Subcutaneous adipose tissue (tissue), 4 donors: ENCODE data around the gene MME. TPM values are rescaled to one million over a fixed set of nuclear protein-coding genes. Genes with fewer than 3 reads are reported as not detected.

Experiments used
- total RNA-seq, 4 donors: library from RNA; depleted of rRNA; stranded (reverse); fragments of >200 nt; gene quantifications; one replicate each; pipeline ENCODE4 v1.1.0, GENCODE V29; 2016
- TF ChIP-seq, protein P1 (sequence below): fragments of 450-650 bp; IDR thresholded peaks from one replicate; pipeline ENCODE4 v1.5.1; 2016; ENCODE audit warnings: low read depth, mild to moderate bottlenecking, control low read depth, antibody characterized with exemption, moderate library complexity

Gene MME
- total RNA-seq, 4 donors from 2014 or later = 116 to 408 (median 226) TPM

DNA sequence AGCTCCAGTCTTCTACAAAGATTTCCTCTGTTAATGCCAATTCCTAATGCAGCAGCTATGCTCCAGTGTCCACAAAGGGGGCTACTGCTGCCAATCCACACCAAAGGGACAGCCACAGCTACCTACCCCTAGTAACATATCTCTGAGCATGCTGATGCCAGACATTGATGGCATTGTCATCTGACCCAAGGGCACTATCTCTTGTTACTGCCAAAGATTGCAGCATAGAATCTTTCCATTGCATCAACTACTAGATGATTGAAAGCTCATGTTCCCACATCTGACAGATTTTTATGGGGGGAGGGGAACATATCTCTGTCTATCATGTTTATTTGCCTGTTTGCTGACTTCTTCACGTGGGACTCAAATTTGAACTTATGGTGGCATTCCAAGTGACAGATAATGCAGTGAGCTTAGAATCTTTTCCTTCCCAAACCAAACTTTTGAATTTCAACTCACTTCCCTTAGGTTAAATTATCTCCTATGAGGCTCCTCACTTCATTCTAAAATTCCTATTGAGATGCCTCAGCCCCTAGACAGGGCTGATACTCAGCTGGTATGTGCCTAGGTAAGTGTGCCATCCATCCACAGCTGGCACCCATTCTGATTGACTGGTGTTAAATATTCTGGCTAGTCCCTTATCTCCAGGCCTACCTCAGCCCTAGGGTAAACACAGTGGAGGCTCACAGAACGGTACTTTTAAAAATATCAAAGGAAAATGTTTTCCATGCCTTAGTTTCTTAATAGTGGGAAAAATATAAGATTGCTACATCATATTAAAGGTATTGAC is 113.0 kb downstream of the MME start:
- TF ChIP-seq, protein P1, sequence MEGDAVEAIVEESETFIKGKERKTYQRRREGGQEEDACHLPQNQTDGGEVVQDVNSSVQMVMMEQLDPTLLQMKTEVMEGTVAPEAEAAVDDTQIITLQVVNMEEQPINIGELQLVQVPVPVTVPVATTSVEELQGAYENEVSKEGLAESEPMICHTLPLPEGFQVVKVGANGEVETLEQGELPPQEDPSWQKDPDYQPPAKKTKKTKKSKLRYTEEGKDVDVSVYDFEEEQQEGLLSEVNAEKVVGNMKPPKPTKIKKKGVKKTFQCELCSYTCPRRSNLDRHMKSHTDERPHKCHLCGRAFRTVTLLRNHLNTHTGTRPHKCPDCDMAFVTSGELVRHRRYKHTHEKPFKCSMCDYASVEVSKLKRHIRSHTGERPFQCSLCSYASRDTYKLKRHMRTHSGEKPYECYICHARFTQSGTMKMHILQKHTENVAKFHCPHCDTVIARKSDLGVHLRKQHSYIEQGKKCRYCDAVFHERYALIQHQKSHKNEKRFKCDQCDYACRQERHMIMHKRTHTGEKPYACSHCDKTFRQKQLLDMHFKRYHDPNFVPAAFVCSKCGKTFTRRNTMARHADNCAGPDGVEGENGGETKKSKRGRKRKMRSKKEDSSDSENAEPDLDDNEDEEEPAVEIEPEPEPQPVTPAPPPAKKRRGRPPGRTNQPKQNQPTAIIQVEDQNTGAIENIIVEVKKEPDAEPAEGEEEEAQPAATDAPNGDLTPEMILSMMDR = no peak

- TF ChIP-seq, protein P1 = no peak
Observed at GRCh38 chr3:155193868-155194267, 113.7 kb downstream of the MME start.

DNA sequence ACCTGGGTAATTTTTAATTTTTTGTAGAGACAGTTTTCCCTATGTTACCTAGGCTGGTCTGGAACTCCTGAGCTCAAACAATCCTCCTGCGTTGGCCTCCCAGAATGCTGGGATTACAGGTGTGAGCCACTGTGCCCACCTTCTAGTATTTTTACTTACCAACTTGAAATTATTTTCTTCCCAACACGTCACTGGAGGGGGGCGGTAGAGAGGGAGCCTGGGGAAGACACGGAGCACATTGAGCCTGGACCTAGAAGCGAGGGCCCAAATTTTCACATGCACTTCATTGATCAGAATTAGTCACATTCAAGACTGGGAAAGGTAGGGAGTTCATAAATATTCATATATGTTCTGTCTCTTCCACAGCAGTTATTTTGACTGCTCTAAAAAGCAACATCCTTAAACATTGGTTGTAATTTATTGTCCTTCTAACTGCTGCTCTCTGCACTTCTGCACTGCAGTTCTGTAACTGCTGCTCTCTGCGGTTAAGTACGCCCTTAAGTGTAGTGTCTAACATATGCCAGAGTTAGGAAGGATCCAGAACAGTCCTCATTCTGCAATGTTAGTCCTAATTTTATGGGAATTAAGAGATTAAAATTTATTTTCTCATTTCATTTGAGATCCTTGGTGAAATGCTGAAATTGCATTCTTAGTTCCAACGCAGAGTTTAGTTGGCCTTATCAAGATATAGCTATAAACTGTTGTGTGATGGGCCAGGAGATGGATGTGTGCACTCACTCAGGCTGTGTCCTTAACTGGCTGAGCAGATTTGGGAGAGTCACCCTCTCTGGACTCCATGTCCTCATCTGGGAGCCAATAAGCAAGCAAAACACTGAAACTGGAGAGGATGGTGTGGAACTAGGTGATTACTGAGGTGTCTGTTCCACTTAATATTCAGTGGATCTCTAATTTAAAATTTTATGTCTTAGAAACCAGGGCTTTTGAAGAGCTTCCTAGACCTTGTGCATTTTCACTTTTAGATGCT is 115.1 kb downstream of the MME start:
- TF ChIP-seq, protein P1 = no peak

DNA sequence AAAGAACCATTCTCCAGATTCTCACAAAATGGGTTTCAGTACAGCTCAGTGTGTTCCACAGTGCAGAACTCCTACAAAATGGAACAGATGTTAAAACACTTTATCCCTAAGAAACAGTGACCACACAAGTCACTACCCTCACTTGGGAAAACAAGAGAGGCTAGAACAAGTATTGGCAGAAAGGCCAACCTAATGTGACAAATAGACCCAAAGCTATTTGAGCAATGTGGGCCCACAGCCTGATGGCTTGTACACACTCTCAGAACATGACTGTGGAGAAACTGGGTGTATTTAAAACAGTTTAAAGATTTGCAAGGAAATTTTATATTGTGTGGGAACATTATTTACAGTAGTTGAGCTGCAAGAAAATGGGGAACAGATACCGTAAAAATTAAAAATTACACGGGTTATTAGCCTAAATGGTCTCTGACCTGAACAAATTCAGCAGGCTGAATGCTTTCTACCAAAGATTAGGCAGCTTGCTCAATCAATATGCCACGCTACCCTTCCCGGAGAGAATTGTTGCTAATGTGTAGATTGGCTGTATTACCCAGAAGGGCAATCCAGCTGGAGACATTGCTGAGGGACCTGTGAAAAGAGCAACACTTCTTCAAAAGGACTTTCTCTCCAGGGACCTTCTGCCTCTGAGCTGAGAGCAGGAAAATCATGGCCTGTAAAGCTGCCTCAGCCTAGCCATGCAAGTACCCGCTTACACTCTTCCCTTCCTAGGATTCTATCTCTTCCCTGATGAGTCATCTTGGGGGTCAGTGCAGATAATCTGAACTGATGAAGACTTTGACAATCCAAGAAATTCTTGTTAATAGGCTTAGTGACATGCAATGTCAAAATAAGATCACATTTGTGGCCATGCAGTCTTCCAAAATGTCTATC is 116.3 kb downstream of the MME start:
- TF ChIP-seq, protein P1 = no peak

- TF ChIP-seq, protein P1 = no peak
Observed at GRCh38 chr3:155197786-155198185, 117.7 kb downstream of the MME start.

GRCh38 chr3:155202626-155203025 is 122.5 kb downstream of the MME start:
- TF ChIP-seq, protein P1 = no peak
